Activated CD4-positive, alpha-beta T cell treated with anti-CD3 and anti-CD28 coated beads for 48 hours (primary cell): ENCODE results near the gene ARSH.
"Not testable (repeated sequence)": the region's sequence is repeated elsewhere in the genome, so short reads cannot be mapped to it uniquely, and the experiment has no call there.

Experiments
- DNase-seq: peaks from one replicate; pipeline ENCODE4 v3.0.0-alpha.2; 2020

ARSH gene

GRCh38 chrX:3044196-3044595 is 37.9 kb downstream of the ARSH start:
- DNase-seq = no peak

- no peak for DNase-seq
These were observed 38.3 kb downstream of the ARSH start for GRCh38 chrX:3044671-3045070.

GRCh38 chrX:3046253-3047240 is 40.2 kb downstream of the ARSH start:
- no peak for DNase-seq

GRCh38 chrX:3050523-3051175 is 44.3 kb downstream of the ARSH start:
- not testable (repeated sequence) for DNase-seq

GRCh38 chrX:3052860-3053259 is 46.5 kb downstream of the ARSH start:
- DNase-seq = no peak

- DNase-seq = no peak
These were observed 60.2 kb downstream of the ARSH start for GRCh38 chrX:3066555-3066954.

GRCh38 chrX:3075959-3076358 is 69.6 kb downstream of the ARSH start:
- no peak for DNase-seq

GRCh38 chrX:3076416-3076991 is 70.2 kb downstream of the ARSH start:
- DNase-seq = no peak
